ENCODE data around the gene GATA5. TPM values are rescaled to one million over a fixed set of nuclear protein-coding genes. Genes with fewer than 3 reads are reported as not detected.

GATA5 gene
- total and polyA plus RNA-seq, 10 donors = 0.02 to 0.19 (median 0.13) TPM; not detected in 7

DNA sequence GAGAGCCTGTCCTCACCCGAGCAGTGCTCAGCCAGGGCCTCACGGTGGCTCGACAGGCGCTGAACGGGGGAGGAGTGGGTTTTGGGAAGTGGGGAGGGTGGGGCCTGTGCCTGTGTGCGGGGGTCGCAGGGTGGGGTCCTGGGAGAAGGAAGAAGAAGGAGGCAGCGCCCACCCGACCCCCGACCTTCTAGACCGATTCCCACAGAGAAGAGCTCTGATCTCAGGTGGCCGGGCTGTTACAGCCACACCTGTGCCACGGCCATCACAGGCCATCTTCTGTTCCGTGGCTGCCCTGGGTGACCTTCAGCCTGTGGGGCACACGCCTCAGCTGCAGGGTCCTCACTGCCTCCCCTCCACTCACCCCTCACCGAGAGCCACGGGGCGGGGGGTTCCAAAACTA lies 41.4 kb upstream of the GATA5 start:
- Histone ChIP-seq H3K4me3 (no peak overlapping the region), H3K36me3 (no peaks in the 10 kb centered on the region), H3K27me3 (replicated peaks in 1 of 7) (peaks cover 0 to 81% (median 36%) of the 10 kb centered on the region in 7 donors), H3K9me3 (no peaks in the 10 kb centered on the region), H3K27ac (no peak overlapping the region), H3K4me1 (no peaks in the 10 kb centered on the region)
- DNase-seq = no peak
- TF ChIP-seq, protein P1, sequence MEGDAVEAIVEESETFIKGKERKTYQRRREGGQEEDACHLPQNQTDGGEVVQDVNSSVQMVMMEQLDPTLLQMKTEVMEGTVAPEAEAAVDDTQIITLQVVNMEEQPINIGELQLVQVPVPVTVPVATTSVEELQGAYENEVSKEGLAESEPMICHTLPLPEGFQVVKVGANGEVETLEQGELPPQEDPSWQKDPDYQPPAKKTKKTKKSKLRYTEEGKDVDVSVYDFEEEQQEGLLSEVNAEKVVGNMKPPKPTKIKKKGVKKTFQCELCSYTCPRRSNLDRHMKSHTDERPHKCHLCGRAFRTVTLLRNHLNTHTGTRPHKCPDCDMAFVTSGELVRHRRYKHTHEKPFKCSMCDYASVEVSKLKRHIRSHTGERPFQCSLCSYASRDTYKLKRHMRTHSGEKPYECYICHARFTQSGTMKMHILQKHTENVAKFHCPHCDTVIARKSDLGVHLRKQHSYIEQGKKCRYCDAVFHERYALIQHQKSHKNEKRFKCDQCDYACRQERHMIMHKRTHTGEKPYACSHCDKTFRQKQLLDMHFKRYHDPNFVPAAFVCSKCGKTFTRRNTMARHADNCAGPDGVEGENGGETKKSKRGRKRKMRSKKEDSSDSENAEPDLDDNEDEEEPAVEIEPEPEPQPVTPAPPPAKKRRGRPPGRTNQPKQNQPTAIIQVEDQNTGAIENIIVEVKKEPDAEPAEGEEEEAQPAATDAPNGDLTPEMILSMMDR (IDR thresholded peaks at IDR 0.05 in 8 of 11, conservative IDR thresholded peaks at IDR 0.05 in 3 of 11) = no peak
- TF ChIP-seq POLR2AphosphoS5 (IDR thresholded peaks at IDR 0.05) (no peak), POLR2A (IDR thresholded peaks at IDR 0.05) (no peak)
- intact Hi-C loops (cut with DNase I; ENCODE audit: low total_unique reads) = no loop called here
- WGBS, 5 donors = 59 to 80% (median 70%) methylated on average over 15 to 18 of the region's 18 CpGs

DNA sequence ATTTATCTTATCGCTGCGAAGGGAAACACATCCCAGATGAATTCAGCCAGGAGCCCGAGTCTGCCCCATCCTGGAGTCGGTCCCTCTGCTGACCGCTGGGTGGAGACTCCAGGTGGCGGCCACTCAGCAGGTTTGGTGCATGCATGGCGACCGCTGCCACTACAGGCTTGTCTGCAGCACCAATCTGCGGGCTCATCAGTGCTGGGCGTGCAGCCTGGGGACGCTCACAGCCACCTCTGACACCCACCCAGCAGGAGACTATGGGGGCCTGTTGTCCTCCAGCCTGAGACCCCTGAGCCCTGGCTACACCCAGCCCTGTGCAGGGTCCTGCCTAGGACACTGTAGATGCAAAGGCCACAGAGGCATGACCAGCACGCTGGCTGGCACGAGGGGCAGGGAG lies 40.5 kb upstream of the GATA5 start:
- no peaks in the 10 kb centered on the region for H3K9me3 ChIP-seq
- no peak overlapping the region for H3K27ac ChIP-seq
- peaks cover 0 to 89% (median 36%) of the 10 kb centered on the region in 7 donors for H3K27me3 ChIP-seq (replicated peaks in 1 of 7)
- no peak for TF ChIP-seq POLR2AphosphoS5 (IDR thresholded peaks at IDR 0.05)
- TF ChIP-seq, protein P1 (IDR thresholded peaks at IDR 0.05 in 8 of 11, conservative IDR thresholded peaks at IDR 0.05 in 3 of 11) = no peak
- TF ChIP-seq POLR2A (IDR thresholded peaks at IDR 0.05) = no peak
- H3K4me1 ChIP-seq = no peaks in the 10 kb centered on the region
- intact Hi-C loops (cut with DNase I; ENCODE audit: low total_unique reads) = no loop called here
- WGBS, 5 donors = 81 to 87% (median 85%) methylated on average over 6 to 13 of the region's 13 CpGs
- no peaks in the 10 kb centered on the region for H3K36me3 ChIP-seq
- H3K4me3 ChIP-seq = no peak overlapping the region
- DNase-seq = no peak

DNA sequence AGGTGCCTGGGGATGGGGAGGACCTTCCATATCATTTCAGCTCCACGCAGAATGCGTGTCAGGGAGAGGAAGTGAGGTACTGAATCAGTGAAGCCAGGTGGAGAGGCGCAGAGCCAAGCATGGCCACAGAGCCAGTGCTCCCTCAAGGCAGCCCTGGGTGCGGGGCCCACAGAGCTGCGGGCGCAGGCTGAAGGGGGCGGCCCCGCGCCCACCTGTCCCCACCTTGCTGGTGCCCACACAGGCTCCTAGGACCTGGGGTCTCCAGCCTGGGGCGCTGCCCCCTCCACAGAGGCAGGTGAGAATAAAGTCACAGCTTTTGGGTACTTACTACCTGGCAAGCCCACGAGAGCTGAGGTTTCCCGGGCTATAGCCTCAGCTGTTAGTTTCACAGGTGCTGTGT lies 40.0 kb upstream of the GATA5 start:
- intact Hi-C loops (cut with DNase I; ENCODE audit: low total_unique reads) = no loop called here
- no peak for DNase-seq
- H3K27me3 ChIP-seq (replicated peaks in 1 of 7) = peaks cover 0 to 94% (median 36%) of the 10 kb centered on the region in 7 donors

DNA sequence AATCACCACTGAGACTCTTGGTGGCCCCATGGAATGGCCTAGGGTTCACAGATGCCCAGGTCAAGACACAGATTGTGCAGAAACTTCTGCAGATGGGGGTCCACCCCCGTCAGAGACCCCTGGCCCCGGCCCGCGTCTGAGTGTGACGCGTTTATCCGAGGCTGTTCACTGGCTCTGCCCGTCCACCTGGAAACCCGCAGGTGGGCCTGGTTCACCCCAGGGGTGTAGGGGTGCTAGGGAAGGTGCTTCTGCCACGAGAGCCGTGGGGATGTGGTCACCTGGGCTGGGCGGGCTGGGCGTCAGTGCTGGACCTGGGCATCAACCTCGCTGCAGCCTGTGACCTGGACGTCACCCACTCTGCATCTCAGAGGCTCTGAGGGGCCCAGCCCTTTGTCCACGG lies 39.5 kb upstream of the GATA5 start:
- TF ChIP-seq, protein P1 (IDR thresholded peaks at IDR 0.05 in 8 of 11, conservative IDR thresholded peaks at IDR 0.05 in 3 of 11) = no peak
- TF ChIP-seq POLR2AphosphoS5 (IDR thresholded peaks at IDR 0.05) (no peak), POLR2A (IDR thresholded peaks at IDR 0.05) (no peak)
- H3K4me3 ChIP-seq = no peak overlapping the region
- H3K36me3 ChIP-seq = no peaks in the 10 kb centered on the region
- WGBS, 5 donors = 81 to 92% (median 90%) methylated on average over 11 to 16 of the region's 16 CpGs
- intact Hi-C loops (cut with DNase I; ENCODE audit: low total_unique reads) = no loop called here
- H3K27me3 ChIP-seq (replicated peaks in 1 of 7) = peaks cover 0 to 93% (median 36%) of the 10 kb centered on the region in 7 donors
- no peak for DNase-seq
- H3K9me3 ChIP-seq = no peaks in the 10 kb centered on the region
- no peaks in the 10 kb centered on the region for H3K4me1 ChIP-seq
- H3K27ac ChIP-seq = no peak overlapping the region

More for the DNA sequence above, 40.0 kb upstream of the GATA5 start:
- Histone ChIP-seq H3K27ac (no peak overlapping the region), H3K4me1 (no peaks in the 10 kb centered on the region), H3K9me3 (no peaks in the 10 kb centered on the region), H3K4me3 (no peak overlapping the region), H3K36me3 (no peaks in the 10 kb centered on the region)
- 78 to 92% (median 83%) methylated on average over 4 to 12 of the region's 12 CpGs for WGBS, 5 donors
- TF ChIP-seq POLR2A (IDR thresholded peaks at IDR 0.05) (no peak), POLR2AphosphoS5 (IDR thresholded peaks at IDR 0.05) (no peak)
- TF ChIP-seq, protein P1 (IDR thresholded peaks at IDR 0.05 in 8 of 11, conservative IDR thresholded peaks at IDR 0.05 in 3 of 11) = no peak

All from spleen (tissue), 11 donors.